Measurements from ENCODE around the gene COL24A1.

GRCh38 chr1:86184426-86184825 lies 27.9 kb upstream of the COL24A1 start:
- no peak for TF ChIP-seq CTCF (optimal IDR thresholded peaks at IDR 0.05 in 1 of 3, IDR thresholded peaks at IDR 0.05 in 1 of 3, conservative IDR thresholded peaks at IDR 0.05 in 1 of 3; ENCODE audit: extremely low read depth in 1 of 3, insufficient read depth in 2 of 3, low read length in 3 of 3)
- TF ChIP-seq EZH2 (IDR thresholded peaks at IDR 0.05; ENCODE audit: low read length), result no peak

Measured in keratinocyte (primary cell).